A673 (cell line): ENCODE data around the gene RPTOR. TPM values are rescaled to one million over a fixed set of nuclear protein-coding genes. Genes with fewer than 3 reads are reported as not detected.

Source experiments
- BruUV-seq: library from RNA; stranded (reverse); fragments of 400-500 nt; replicated peaks from 2 replicates; lab custom pipeline; 2021; lab: Mats Ljungman, UMichigan
- CTCF ChIA-PET: fragments of 300-600 bp; sonication (Branson Sonifier 250); formaldehyde crosslinking; loops from one replicate; lab custom pipeline; 2022; ENCODE audit warnings: antibody characterized with exemption; lab: Charles Lee
- POLR2A ChIA-PET: fragments of 300-600 bp; sonication (Branson Sonifier 250); formaldehyde crosslinking; loops from one replicate; lab custom pipeline; 2022; ENCODE audit warnings: antibody characterized with exemption; ENCODE audit not compliant: low non-redundant PET; lab: Charles Lee
- DNase-seq: peaks from one replicate; pipeline ENCODE4 v3.0.0-alpha.2; 2015; ENCODE audit warnings: low spot score
- H3K27ac ChIP-seq: fragments of 200-600 bp; sonication (generic); 2 replicates; pipeline ENCODE4 v1.5.1; 2016; ENCODE audit warnings: mixed run types, low read depth, mild to moderate bottlenecking, mixed read lengths, antibody characterized with exemption, low read length; ENCODE audit not compliant: poor library complexity, severe bottlenecking
- H3K27me3 ChIP-seq: fragments of 200-600 bp; sonication (generic); replicated peaks from 2 replicates; pipeline ENCODE4 v1.6.1; 2017; ENCODE audit warnings: mixed run types, low read depth, mild to moderate bottlenecking, mixed read lengths, antibody characterized with exemption, low read length; ENCODE audit not compliant: insufficient read depth, poor library complexity
- H3K36me3 ChIP-seq: fragments of 200-600 bp; sonication (generic); 2 replicates; pipeline ENCODE4 v1.6.1; 2016; ENCODE audit warnings: mixed run types, mild to moderate bottlenecking, mixed read lengths, antibody characterized with exemption, low read length; ENCODE audit not compliant: insufficient read depth, poor library complexity, severe bottlenecking
- H3K4me1 ChIP-seq: fragments of 200-600 bp; sonication (generic); 2 replicates; pipeline ENCODE4 v1.6.1; 2017; ENCODE audit warnings: mixed run types, mild to moderate bottlenecking, mixed read lengths, antibody characterized with exemption, low read length; ENCODE audit not compliant: insufficient read depth, poor library complexity, severe bottlenecking
- H3K4me3 ChIP-seq: fragments of 200-600 bp; sonication (generic); 2 replicates; pipeline ENCODE4 v1.5.1; 2016; ENCODE audit warnings: low read depth, mixed run types, mild to moderate bottlenecking, mixed read lengths, low read length; ENCODE audit not compliant: poor library complexity, severe bottlenecking
- H3K9me3 ChIP-seq: fragments of 200-600 bp; sonication (generic); 2 replicates; pipeline ENCODE4 v1.6.1; 2016; ENCODE audit warnings: mixed run types, low read depth, mild to moderate bottlenecking, mixed read lengths, antibody characterized with exemption, low read length; ENCODE audit not compliant: poor library complexity, severe bottlenecking
- EZH2 ChIP-seq: fragments of 200-600 bp; sonication (generic); IDR thresholded peaks from 2 replicates; pipeline ENCODE4 v1.6.1; 2017; ENCODE audit warnings: borderline replicate concordance, low read depth, mild to moderate bottlenecking, mixed read lengths, antibody characterized with exemption, low read length; ENCODE audit not compliant: poor library complexity, severe bottlenecking
- intact Hi-C: fragments of 100-400 bp; cut with micrococcal nuclease; formaldehyde crosslinking; loops from one replicate; pipeline ENCODE4 v1.10.0; 2022; ENCODE audit not compliant: unreplicated experiment
- total RNA-seq: library from RNA; stranded (reverse); gene quantifications from 2 replicates; pipeline ENCODE4 v1.2.3, GENCODE V29; 2021
- TF ChIP-seq, protein P1 (sequence below): fragments of 300-800, 200-600 bp; sonication (generic); conservative IDR thresholded peaks from 2 replicates; pipeline ENCODE4 v1.5.1; 2017; ENCODE audit warnings: low read depth, mild to moderate bottlenecking, antibody characterized with exemption, low read length, moderate library complexity, mixed read lengths

Gene RPTOR
- total RNA-seq, 1 experiment from 2014 or later, result 55.2 TPM

DNA sequence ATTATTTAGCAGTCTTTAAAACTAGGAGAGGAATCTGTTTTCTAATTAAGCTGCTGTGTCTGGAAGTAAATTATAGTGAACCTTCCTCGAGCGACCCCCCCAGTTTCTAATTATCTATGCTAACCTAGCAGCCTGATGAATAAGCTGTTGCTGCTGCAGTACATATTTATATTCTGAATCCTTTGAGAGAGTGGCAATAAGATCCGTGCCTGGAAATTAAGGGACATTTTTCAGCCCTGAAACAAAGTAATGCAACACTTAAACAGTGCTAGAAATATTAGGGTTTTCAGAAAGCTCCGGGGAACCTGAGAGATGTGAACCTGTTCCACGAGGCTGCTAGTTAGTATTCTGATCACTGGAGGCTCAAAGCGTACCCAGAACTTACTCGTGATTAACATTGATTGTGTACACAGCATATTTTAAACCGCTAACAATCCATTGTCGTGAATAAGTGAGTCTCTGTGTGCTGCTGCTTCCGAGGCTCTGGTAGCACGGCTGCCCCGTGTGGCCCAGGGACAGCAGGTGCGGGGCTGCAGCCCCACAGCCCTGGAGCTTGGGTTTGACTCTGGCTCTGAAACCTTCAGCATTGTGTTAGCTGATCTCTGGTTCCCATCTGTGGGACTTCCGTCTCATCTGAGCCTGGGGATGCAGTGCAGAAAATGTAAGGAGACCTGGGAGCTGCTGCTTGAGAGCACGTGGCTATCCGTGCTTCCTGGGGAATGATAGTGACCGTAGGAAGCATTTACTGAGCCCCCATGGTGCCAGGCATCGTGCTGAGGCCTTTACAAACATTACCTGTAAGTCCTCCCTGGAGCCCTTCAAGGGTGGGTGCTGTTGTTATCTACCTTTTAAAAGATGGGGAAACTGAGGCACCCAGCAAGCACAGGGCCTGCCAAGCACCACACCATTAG is 256.1 kb downstream of the RPTOR start:
- POLR2A ChIA-PET, result no interaction called here
- Histone ChIP-seq H3K27ac (no peak overlapping the region), H3K4me3 (no peak overlapping the region), H3K9me3 (no peaks in the 10 kb centered on the region), H3K4me1 (no peaks in the 10 kb centered on the region), H3K27me3 (no peaks in the 10 kb centered on the region), H3K36me3 (no peaks in the 10 kb centered on the region)
- TF ChIP-seq EZH2, result no peak
- TF ChIP-seq, protein P1, sequence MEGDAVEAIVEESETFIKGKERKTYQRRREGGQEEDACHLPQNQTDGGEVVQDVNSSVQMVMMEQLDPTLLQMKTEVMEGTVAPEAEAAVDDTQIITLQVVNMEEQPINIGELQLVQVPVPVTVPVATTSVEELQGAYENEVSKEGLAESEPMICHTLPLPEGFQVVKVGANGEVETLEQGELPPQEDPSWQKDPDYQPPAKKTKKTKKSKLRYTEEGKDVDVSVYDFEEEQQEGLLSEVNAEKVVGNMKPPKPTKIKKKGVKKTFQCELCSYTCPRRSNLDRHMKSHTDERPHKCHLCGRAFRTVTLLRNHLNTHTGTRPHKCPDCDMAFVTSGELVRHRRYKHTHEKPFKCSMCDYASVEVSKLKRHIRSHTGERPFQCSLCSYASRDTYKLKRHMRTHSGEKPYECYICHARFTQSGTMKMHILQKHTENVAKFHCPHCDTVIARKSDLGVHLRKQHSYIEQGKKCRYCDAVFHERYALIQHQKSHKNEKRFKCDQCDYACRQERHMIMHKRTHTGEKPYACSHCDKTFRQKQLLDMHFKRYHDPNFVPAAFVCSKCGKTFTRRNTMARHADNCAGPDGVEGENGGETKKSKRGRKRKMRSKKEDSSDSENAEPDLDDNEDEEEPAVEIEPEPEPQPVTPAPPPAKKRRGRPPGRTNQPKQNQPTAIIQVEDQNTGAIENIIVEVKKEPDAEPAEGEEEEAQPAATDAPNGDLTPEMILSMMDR, result no peak
- DNase-seq, result no peak
- intact Hi-C loops, result no loop called here
- no TSS peak for BruUV-seq
- CTCF ChIA-PET, result no interaction called here

DNA sequence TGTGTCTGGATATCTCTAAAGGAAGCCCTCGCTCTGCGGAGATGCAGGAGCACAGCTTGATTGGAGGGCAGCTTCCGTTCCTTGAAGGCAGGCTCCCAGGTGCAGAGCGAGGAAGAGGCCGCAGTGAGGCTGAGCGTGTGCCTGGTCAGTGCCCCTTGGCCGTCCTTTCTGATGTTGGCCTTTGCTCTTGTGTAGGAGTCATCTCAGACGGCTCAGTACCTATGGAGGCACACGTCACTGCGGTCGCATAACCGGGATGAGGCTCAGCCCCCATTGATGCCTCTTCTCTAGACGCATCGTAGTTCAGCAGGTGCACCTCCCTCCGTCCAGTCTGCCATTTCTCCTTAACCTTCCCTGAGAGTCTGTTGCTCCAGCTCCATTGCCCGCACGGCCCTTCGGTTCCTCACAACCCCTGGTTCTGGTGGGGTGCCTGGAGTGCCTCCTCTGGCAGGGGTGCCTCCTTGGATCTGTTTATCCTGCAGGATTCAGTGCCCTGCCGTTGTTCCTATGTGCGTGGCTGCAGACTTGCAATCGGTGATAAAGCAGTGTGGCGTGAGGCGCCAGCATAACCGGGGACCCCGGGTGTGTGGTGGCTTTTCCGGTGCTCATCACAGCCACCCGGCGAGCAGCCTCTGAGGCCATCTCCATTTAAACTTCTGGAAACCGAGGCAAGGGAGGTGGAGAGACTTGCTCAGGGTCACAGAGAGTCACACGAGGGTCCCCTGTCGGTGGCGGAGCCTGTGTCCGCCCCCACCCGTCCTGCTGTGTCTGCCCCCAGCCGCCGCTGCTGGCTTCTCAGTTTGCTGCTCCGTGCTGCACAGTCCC is 258.2 kb downstream of the RPTOR start:
- Histone ChIP-seq H3K27ac (no peak overlapping the region), H3K4me1 (no peaks in the 10 kb centered on the region), H3K4me3 (no peak overlapping the region), H3K9me3 (peaks cover 13% of the 10 kb centered on the region), H3K36me3 (no peaks in the 10 kb centered on the region), H3K27me3 (no peaks in the 10 kb centered on the region)
- BruUV-seq, result no TSS peak
- ChIA-PET POLR2A (no interaction called here), CTCF (interaction anchor here (0.7 kb wide), 1 partner anchor 9 kb away, joined by 6 read pairs; no protein-coding TSS in a partner anchor)
- DNase-seq, result no peak
- intact Hi-C loops, result no loop called here
- TF ChIP-seq, protein P1, result no peak
- no peak for TF ChIP-seq EZH2

DNA sequence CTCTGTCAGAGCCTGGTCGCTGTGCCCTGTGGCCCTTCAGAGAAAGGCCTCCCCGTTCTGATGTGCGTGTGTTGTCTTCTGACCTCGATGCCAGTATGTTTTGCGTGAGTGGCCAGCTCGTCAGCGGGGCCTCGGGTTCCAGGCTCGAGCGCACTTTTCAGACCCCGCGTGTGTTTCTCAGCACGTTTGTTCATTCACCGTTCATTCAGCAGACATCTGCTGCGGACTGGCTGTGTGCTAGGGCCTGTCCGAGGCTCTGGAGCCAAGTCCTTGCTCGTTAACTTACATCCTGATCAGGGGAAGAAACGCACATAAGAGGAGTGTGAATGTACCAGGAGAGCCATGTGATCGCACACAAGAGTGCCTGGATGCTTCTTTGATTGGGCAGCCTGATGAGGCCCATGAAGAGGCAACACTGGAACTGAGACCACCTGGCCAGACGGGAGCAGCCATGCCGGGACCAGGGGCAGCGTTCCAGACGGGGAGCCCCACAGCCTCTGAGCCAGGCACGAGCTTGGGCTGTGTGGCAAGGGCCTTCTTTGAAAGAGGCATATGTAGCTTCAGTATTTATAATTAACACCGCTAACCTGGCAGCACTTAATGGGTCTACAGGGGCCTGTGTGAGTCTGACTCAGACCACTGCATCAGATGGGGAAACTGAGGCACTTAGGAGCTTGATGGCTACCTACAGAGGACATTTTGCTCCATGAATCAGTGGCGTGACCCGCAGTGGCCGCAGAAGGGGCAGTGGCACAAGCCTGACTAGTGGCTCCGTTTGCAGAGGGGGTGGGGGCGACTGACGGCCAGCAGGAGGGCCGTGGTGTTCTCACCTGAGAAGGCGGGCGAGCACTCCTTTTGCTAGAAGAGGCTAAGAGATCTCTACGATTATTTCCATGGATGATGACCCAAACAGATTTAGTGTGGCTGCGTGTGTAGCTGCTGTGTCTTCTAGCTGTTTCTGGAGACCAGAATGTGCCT is 259.1 kb downstream of the RPTOR start:
- peaks cover 13% of the 10 kb centered on the region for H3K9me3 ChIP-seq
- H3K27ac ChIP-seq, result no peak overlapping the region
- no peak overlapping the region for H3K4me3 ChIP-seq
- H3K4me1 ChIP-seq, result no peaks in the 10 kb centered on the region
- H3K27me3 ChIP-seq, result no peaks in the 10 kb centered on the region
- CTCF ChIA-PET, result no interaction called here
- DNase-seq, result no peak
- intact Hi-C loops, result no loop called here
- BruUV-seq, result no TSS peak
- POLR2A ChIA-PET, result no interaction called here
- H3K36me3 ChIP-seq, result no peaks in the 10 kb centered on the region
- TF ChIP-seq, protein P1, result no peak
- TF ChIP-seq EZH2, result no peak
